Omental fat pad (tissue), 4 donors: ENCODE results near the gene PCDHB6. TPM values are rescaled to one million over a fixed set of nuclear protein-coding genes. Genes with fewer than 3 reads are reported as not detected.
"Not testable (repeated sequence)": the region's sequence is repeated elsewhere in the genome, so short reads cannot be mapped to it uniquely, and the experiment has no call there.

Experiments
- ATAC-seq: fragments of 150-250 bp; one replicate; pipeline ENCODE4 v1.9.1; 2016; ENCODE audit warnings: mild to moderate bottlenecking, moderate library complexity; ENCODE audit not compliant: low FRiP score
- DNase-seq: peaks from one replicate; pipeline ENCODE4 v3.0.0-alpha.2; 2019; ENCODE audit warnings: low spot score
- total RNA-seq, 4 donors: library from RNA; depleted of rRNA; stranded (reverse); fragments of >200 nt; gene quantifications; one replicate each; pipeline ENCODE4 v1.1.0, GENCODE V29; 2016
- TF ChIP-seq, protein P1 (sequence below), 3 donors: fragments of 450-650 bp; IDR thresholded peaks; one replicate each; pipeline ENCODE4 v1.5.1; 2016 to 2017; ENCODE audit warnings: antibody characterized with exemption in 3 of 3, mild to moderate bottlenecking in 3 of 3, moderate library complexity in 2 of 3

PCDHB6 gene
- total RNA-seq = 1 to 10 TPM in 1 of 4 donors, under 1 TPM in 3; 0.38 to 1.4 (median 0.47) TPM

DNA sequence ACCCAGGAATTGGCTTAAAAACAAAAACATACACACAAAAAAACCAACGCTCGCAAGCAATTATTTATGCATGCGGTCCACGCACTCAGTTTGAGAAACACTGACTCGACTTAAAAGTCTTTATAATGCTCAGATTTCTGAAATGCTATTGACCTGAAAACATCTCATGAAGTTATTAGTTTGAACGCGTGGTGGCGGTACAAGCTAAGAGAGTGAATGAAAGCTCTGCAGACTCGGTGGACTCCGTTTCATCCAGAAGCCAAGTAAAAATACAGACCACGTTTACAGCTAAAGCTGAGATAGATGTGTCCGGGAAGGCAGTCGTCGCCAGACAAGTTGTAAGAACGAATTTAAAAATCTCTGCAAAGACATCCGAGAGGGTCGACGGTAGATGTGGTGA lies at the start of gene PCDHB6:
TSS of gene PCDHB6 (plus strand) at position 246 of the 400 bp plus-strand sequence. CDS start 201 bp downstream, outside the sequence.
- ATAC-seq = no peak
- TF ChIP-seq, protein P1, sequence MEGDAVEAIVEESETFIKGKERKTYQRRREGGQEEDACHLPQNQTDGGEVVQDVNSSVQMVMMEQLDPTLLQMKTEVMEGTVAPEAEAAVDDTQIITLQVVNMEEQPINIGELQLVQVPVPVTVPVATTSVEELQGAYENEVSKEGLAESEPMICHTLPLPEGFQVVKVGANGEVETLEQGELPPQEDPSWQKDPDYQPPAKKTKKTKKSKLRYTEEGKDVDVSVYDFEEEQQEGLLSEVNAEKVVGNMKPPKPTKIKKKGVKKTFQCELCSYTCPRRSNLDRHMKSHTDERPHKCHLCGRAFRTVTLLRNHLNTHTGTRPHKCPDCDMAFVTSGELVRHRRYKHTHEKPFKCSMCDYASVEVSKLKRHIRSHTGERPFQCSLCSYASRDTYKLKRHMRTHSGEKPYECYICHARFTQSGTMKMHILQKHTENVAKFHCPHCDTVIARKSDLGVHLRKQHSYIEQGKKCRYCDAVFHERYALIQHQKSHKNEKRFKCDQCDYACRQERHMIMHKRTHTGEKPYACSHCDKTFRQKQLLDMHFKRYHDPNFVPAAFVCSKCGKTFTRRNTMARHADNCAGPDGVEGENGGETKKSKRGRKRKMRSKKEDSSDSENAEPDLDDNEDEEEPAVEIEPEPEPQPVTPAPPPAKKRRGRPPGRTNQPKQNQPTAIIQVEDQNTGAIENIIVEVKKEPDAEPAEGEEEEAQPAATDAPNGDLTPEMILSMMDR (IDR thresholded peaks at IDR 0.05) = no peak
- DNase-seq = no peak

DNA sequence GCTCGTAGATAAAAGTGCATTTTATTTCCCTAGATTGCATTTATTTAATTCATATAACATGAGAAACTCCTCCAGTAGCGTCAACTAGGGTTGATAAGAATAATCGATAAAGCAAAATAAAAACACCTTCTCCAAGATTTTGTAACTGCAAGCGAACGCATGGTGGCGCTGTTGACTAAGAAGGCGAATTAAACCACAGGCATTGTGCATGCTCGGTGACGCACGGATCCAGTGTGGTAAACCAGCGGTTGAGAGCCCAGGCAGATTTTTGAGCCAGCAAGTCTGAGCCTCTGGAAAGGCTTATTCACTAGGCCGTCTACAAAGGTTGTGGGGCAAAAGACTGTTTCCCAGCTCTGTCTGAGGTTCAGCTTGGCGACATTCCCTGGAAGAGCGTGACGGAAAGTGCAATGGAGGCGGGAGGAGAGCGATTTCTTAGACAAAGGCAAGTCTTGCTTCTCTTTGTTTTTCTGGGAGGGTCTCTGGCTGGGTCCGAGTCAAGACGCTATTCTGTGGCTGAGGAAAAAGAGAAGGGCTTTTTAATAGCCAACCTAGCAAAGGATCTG lies 49.5 kb upstream of the PCDHB6 start, which contains the start of gene PCDHB3:
TSS of gene PCDHB3 (plus strand) at position 231 of the 563 bp plus-strand sequence. CDS start at position 408, 177 bp downstream.
- no peak for ATAC-seq
- peak; percentile 27 for DNase-seq
- TF ChIP-seq, protein P1 (IDR thresholded peaks at IDR 0.05) = no peak

GRCh38 chr5:141101059-141101458 lies 48.8 kb upstream of the PCDHB6 start:
- no peak for ATAC-seq
- TF ChIP-seq, protein P1 (IDR thresholded peaks at IDR 0.05) = no peak
- no peak for DNase-seq

DNA sequence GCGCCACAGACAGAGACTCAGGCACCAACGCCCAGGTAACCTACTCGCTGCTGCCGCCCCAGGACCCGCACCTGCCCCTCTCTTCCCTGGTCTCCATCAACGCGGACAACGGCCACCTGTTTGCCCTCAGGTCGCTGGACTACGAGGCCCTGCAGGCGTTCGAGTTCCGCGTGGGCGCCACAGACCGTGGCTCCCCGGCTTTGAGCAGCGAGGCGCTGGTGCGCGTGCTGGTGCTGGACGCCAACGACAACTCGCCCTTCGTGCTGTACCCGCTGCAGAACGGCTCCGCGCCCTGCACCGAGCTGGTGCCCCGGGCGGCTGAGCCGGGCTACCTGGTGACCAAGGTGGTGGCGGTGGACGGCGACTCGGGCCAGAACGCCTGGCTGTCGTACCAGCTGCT lies 47.8 kb upstream of the PCDHB6 start:
- DNase-seq, ATAC-seq: not testable (repeated sequence)

- DNase-seq, ATAC-seq: not testable (repeated sequence)
Observed at GRCh38 chr5:141102471-141102870, 47.4 kb upstream of the PCDHB6 start.

- TF ChIP-seq, protein P1 (IDR thresholded peaks at IDR 0.05) = no peak
- DNase-seq (no peak), ATAC-seq (no peak)
Observed at GRCh38 chr5:141105350-141105749, 44.5 kb upstream of the PCDHB6 start.

DNA sequence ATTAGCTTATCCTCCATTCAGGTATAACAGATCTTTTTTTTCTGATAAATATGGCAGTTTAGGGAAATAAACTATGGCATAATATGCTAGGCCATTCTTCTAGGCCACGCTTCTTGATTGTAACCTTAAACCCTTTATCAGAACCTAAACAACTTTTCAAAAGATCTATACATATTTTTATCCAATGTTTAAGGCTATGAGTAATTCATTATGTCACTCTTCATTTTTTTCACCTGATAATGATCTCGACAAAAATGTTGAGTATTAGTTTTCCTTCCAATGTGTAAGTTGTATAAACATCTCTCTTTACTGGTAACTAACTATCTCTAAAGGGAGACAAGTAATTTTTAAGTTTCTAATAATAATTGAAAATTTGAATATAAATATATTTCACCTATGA lies 30.6 kb upstream of the PCDHB6 start:
- DNase-seq (no peak), ATAC-seq (no peak)
- TF ChIP-seq, protein P1 (IDR thresholded peaks at IDR 0.05) = no peak

DNA sequence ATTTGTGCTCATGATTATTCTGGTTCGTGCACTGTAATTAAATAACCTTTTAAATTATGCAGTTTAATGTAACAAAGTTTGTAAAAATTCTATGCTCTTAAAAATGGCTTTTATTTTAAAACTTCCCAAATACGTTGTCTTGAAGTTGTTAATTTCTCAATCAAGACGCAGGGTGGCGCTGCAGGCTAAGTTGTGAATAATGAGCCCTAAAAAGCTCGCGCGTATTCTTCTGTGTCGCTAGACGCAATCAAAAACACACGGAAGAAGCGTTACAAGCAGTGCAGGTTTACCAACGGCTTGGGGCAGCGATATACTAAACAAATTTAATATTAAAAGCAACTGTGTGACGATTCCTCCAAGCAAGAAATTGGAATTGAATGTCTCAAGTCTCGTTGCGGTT lies 28.3 kb upstream of the PCDHB6 start, which contains the start of gene PCDHB4:
TSS of gene PCDHB4 (plus strand) at position 256 of the 400 bp plus-strand sequence. CDS start 181 bp downstream, outside the sequence.
- DNase-seq (no peak), ATAC-seq (no peak)
- TF ChIP-seq, protein P1 (IDR thresholded peaks at IDR 0.05) = no peak
